HCT116 (cell line): ENCODE data around the gene ADPRHL1.

Experiments used
- POLR2A ChIP-seq: IDR thresholded peaks from 2 replicates; pipeline ENCODE4 v1.7.0; 2011; ENCODE audit warnings: borderline replicate concordance; ENCODE audit not compliant: insufficient read depth, insufficient read length; ENCODE audit errors: extremely low read depth
- SIN3A ChIP-seq: IDR thresholded peaks from 2 replicates; pipeline ENCODE4 v1.6.1; 2012; ENCODE audit warnings: low read depth
- TF ChIP-seq, protein P1 (sequence below), 3 experiments: fragments of 200-600 bp in 1 of 3; sonication (generic) in 1 of 3; IDR thresholded peaks in 2 of 3; conservative IDR thresholded peaks in 1 of 3; 2 replicates each; pipeline ENCODE4 v1.5.1; 2012 to 2017; ENCODE audit warnings: low read depth in 2 of 3, low read length in 2 of 3, antibody characterized with exemption in 1 of 3, borderline replicate concordance in 1 of 3, control low read depth in 1 of 3, mild to moderate bottlenecking in 1 of 3, mixed read lengths in 1 of 3, mixed run types in 1 of 3, moderate library complexity in 1 of 3; ENCODE audit not compliant: insufficient read depth in 1 of 3

DNA sequence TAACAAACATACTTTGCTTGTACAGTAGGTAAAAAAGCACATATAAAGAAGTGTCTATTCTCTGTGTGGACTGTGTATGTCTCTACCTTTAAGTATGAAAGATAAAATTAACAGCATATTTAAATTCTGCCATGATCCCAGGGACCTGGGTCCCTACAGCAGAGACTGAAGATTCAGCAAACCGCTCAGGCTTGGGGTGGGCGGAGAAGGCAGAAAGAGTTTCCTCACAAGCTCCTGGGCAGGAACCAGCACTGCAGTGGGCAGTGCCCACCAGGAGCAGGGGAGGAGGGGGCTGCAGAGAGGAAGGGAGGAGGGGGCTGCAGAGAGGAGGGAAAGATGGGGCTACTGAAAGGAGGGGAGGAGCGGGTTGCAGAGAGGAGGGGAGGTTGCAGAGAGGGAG lies 44.7 kb downstream of the ADPRHL1 start:
- TF ChIP-seq, protein P1, sequence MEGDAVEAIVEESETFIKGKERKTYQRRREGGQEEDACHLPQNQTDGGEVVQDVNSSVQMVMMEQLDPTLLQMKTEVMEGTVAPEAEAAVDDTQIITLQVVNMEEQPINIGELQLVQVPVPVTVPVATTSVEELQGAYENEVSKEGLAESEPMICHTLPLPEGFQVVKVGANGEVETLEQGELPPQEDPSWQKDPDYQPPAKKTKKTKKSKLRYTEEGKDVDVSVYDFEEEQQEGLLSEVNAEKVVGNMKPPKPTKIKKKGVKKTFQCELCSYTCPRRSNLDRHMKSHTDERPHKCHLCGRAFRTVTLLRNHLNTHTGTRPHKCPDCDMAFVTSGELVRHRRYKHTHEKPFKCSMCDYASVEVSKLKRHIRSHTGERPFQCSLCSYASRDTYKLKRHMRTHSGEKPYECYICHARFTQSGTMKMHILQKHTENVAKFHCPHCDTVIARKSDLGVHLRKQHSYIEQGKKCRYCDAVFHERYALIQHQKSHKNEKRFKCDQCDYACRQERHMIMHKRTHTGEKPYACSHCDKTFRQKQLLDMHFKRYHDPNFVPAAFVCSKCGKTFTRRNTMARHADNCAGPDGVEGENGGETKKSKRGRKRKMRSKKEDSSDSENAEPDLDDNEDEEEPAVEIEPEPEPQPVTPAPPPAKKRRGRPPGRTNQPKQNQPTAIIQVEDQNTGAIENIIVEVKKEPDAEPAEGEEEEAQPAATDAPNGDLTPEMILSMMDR (IDR thresholded peaks at IDR 0.05 in 2 of 3, conservative IDR thresholded peaks at IDR 0.05 in 1 of 3; ENCODE audit: borderline replicate concordance in 1 of 3, insufficient read depth in 1 of 3, low read depth in 2 of 3, low read length in 2 of 3): no peak
- no peak for TF ChIP-seq SIN3A
- TF ChIP-seq POLR2A: no peak
